Testis (tissue), 3 donors: ENCODE data around the gene HRNR. TPM values are rescaled to one million over a fixed set of nuclear protein-coding genes. Genes with fewer than 3 reads are reported as not detected.

Experiments
- DNase-seq: peaks from one replicate; pipeline ENCODE4 v3.0.0-alpha.2; 2019
- H3K27ac ChIP-seq, 2 donors: fragments of 200-600 bp; sonication (generic); one replicate each; pipeline ENCODE4 v1.5.1; 2019
- H3K27me3 ChIP-seq: fragments of 200-600 bp; sonication (generic); one replicate; pipeline ENCODE4 v1.5.1; 2019
- H3K36me3 ChIP-seq: fragments of 200-600 bp; sonication (generic); one replicate; pipeline ENCODE4 v1.5.1; 2017; ENCODE audit warnings: low read depth; ENCODE audit errors: missing control alignments
- H3K4me1 ChIP-seq: fragments of 200-600 bp; sonication (generic); one replicate; pipeline ENCODE4 v1.5.1; 2019
- H3K4me3 ChIP-seq, 2 donors: fragments of 200-600 bp; sonication (generic); one replicate each; pipeline ENCODE4 v1.5.1; 2017 to 2019
- H3K9me3 ChIP-seq: fragments of 200-600 bp; sonication (generic); one replicate; pipeline ENCODE4 v1.5.1; 2017
- POLR2A ChIP-seq: fragments of 450-650 bp; IDR thresholded peaks from one replicate; pipeline ENCODE4 v1.6.1; 2017; ENCODE audit warnings: antibody characterized with exemption, mild to moderate bottlenecking, moderate library complexity
- WGBS, 2 donors: methylation state at CpG; one replicate each; pipeline ENCODE4 v1.1.5; 2018; 5-methylcytosine and 5-hydroxymethylcytosine counted together
- intact Hi-C: fragments of 100-400 bp; cut with DNase I; formaldehyde crosslinking; loops from one replicate; pipeline ENCODE4 v1.15.1; 2023; ENCODE audit warnings: low total_unique reads
- polyA plus RNA-seq: library from polyadenylated mRNA; stranded (reverse); fragments of 350-450 nt; fragmentation: Illumina TruSeq; extraction: RNeasy Lipid Tissue Mini Kit (QIAGEN cat#74804); gene quantifications from one replicate; pipeline ENCODE4 v1.2.3, GENCODE V29; 2014; ENCODE audit warnings: low read depth, low replicate concordance; ENCODE audit not compliant: insufficient read depth
- total RNA-seq, 2 donors: library from RNA; depleted of rRNA; stranded (reverse); fragments of >200 nt; gene quantifications; one replicate each; pipeline ENCODE4 v1.2.3, GENCODE V29; 2016
- TF ChIP-seq, protein P1 (sequence below), 3 experiments: fragments of 450-650 bp in 2 of 3; fragments of 200-600 bp in 1 of 3; sonication (generic) in 1 of 3; IDR thresholded peaks; one replicate each; pipeline ENCODE4 v1.5.1; 2016 to 2019; ENCODE audit warnings: antibody characterized with exemption in 3 of 3, mild to moderate bottlenecking in 2 of 3, moderate library complexity in 1 of 3

HRNR gene
- total and polyA plus RNA-seq, 3 donors from 2014 or later = 0.06 TPM; not detected in 2

DNA sequence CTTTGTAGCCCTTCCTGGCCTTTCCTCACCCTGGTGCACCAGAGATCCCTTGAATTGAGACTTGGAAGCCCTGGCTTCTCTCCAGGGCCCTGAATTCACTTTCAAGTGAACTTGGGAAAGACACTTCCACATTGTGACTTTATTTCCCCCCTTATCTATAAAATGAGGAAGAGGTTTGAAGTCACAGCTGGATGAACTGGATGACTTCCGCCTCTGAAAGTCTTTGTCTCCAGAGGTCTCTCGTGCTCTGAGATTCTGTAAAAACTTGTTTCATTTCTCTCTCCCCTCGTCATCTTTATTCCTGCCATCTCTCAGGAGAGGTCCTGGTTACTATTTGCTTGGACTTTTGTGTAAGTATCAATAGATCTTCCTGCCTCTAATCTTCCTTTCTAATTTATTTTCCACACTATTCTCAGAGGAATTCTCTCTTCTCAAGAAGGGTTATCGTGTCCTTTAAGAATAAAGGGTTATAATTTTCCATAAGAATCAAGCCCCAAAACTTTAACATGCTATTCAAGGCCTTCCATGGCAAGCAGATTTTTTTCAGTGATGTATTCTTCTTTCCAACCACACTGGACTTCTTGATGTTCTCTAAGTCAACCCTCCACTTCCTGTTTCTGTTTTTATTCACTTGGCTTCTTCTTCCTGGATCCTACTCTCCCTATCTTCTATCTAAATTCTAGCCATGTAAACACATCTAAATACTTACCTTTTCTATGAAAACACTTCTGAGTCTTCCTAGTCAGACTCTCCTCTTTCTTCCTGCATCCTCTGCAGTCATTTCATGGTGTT lies 58.5 kb downstream of the HRNR start:
- H3K27me3 ChIP-seq = no peaks in the 10 kb centered on the region
- 83% methylated on average over 4 of the region's 4 CpGs for WGBS, 2 donors
- no peaks in the 10 kb centered on the region for H3K36me3 ChIP-seq
- peaks cover 3% of the 10 kb centered on the region for H3K4me1 ChIP-seq
- intact Hi-C loops = no loop called here
- TF ChIP-seq POLR2A = no peak
- TF ChIP-seq, protein P1, sequence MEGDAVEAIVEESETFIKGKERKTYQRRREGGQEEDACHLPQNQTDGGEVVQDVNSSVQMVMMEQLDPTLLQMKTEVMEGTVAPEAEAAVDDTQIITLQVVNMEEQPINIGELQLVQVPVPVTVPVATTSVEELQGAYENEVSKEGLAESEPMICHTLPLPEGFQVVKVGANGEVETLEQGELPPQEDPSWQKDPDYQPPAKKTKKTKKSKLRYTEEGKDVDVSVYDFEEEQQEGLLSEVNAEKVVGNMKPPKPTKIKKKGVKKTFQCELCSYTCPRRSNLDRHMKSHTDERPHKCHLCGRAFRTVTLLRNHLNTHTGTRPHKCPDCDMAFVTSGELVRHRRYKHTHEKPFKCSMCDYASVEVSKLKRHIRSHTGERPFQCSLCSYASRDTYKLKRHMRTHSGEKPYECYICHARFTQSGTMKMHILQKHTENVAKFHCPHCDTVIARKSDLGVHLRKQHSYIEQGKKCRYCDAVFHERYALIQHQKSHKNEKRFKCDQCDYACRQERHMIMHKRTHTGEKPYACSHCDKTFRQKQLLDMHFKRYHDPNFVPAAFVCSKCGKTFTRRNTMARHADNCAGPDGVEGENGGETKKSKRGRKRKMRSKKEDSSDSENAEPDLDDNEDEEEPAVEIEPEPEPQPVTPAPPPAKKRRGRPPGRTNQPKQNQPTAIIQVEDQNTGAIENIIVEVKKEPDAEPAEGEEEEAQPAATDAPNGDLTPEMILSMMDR (IDR thresholded peaks at IDR 0.05) = no peak
- H3K9me3 ChIP-seq = no peaks in the 10 kb centered on the region
- no peak for DNase-seq
- H3K4me3 ChIP-seq = no peak overlapping the region
- H3K27ac ChIP-seq = no peak overlapping the region

DNA sequence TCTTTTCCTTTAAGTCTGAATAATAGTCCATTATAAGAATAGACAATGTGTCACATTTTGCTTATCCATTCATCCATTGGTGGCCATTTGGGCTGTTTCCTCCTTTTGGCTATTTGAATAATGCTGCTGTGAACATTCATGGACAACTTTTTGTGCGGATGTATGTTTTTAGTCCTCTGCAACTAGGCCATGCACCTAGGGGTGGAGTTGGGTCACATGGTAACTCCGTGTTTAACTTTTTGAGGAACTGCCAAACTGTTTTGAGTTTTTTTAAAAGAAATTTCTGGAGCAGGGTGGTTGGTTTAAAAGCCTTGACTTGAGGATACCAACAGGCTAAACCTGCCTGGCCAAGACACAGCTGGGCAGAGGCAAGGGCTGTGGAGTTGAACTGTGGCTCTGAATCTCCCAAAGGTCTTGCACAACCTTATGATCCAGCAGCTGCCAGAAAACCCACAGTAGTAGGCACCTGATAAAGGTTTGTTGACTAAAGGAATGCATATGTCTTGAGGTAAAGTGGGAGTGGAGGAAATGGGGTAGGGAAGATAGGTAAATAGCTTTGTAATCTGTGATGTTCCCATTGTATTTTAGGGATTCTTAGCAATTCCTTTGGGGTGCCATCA lies 59.4 kb downstream of the HRNR start:
- Histone ChIP-seq H3K27ac (no peak overlapping the region), H3K4me3 (no peak overlapping the region), H3K36me3 (no peaks in the 10 kb centered on the region), H3K27me3 (no peaks in the 10 kb centered on the region), H3K4me1 (peaks cover under 1% of the 10 kb centered on the region), H3K9me3 (no peaks in the 10 kb centered on the region)
- intact Hi-C loops = no loop called here
- no peak for DNase-seq
- 82 to 89% methylated on average over 2 of the region's 2 CpGs for WGBS, 2 donors
- TF ChIP-seq, protein P1 (IDR thresholded peaks at IDR 0.05) = no peak

DNA sequence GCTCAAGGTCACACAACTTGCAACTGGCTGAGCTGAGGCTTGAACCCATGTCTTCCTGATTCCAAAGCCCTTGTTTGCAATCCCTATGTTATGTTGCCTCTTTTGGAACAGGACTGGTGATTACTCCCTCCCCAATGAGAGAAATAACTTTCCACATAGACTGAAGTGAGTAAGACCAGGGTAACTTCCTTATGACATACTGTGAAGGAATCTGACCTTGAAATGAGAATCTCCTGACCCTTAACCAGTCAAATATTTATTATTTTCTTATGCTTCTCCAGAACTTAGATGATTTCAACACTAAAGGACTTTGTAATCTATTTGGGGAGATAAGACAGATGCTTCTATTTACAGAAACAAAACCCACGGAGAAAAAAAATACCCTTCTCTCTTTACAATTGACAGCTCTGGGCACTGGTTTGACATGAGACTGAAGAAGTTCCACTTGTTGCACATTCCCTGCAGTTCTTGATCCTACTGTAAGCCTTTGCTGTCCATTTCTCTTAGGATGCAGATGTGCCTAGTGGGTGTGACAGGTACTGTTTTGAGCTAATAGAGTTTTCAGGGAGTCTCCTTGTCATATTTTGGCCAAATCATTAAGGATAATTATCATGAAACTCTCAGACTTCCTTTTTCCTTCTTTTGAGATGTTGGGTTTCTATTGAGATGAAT lies 61.1 kb downstream of the HRNR start:
- DNase-seq = no peak
- Histone ChIP-seq H3K36me3 (no peaks in the 10 kb centered on the region), H3K4me3 (no peak overlapping the region), H3K9me3 (no peaks in the 10 kb centered on the region), H3K4me1 (no peaks in the 10 kb centered on the region), H3K27me3 (no peaks in the 10 kb centered on the region), H3K27ac (no peak overlapping the region)
- 22 to 39% methylated on average over 1 of the region's 1 CpG for WGBS, 2 donors
- intact Hi-C loops = no loop called here
- no peak for TF ChIP-seq POLR2A
- TF ChIP-seq, protein P1 (IDR thresholded peaks at IDR 0.05) = no peak

Other genes starting within 250 kb of the HRNR start
- gene S100A10, start 230.3 kb downstream of the HRNR start, total RNA-seq = 100 to 1,000 TPM in 1 of 2 donors, 10 to 100 TPM in 1; 92.4 to 110 TPM
- 364 TPM for gene S100A10, start 230.3 kb downstream of the HRNR start, polyA plus RNA-seq
- gene S100A11, start 187.2 kb downstream of the HRNR start, total RNA-seq = 10 to 100 TPM; 80.2 to 86.9 TPM
- gene S100A11, start 187.2 kb downstream of the HRNR start, polyA plus RNA-seq = 275 TPM
- under 1 TPM in 1 of 2 donors, not detected in 1; 0.12 TPM for gene TCHHL1, start 135.1 kb downstream of the HRNR start, total RNA-seq
- not detected for gene TCHHL1, start 135.1 kb downstream of the HRNR start, polyA plus RNA-seq
- gene TCHH, start 108.7 kb downstream of the HRNR start, total RNA-seq = 1 to 10 TPM; 2.2 to 2.9 TPM
- 0.53 TPM for gene TCHH, start 108.7 kb downstream of the HRNR start, polyA plus RNA-seq
- gene RPTN, start 65.0 kb downstream of the HRNR start, total RNA-seq = under 1 TPM in 1 of 2 donors, not detected in 1; 0.06 TPM
- not detected for gene RPTN, start 65.0 kb downstream of the HRNR start, polyA plus RNA-seq
- under 1 TPM; 0.16 to 0.19 TPM for gene FLG, start 101.0 kb upstream of the HRNR start, total RNA-seq
- gene FLG, start 101.0 kb upstream of the HRNR start, polyA plus RNA-seq = not detected
- gene FLG2, start 135.8 kb upstream of the HRNR start, total RNA-seq = under 1 TPM; 0.08 to 0.31 TPM
- 0.03 TPM for gene FLG2, start 135.8 kb upstream of the HRNR start, polyA plus RNA-seq
- under 1 TPM; 0.16 to 0.43 TPM for gene CRNN, start 190.1 kb upstream of the HRNR start, total RNA-seq
- gene CRNN, start 190.1 kb upstream of the HRNR start, polyA plus RNA-seq = not detected